ENCODE data around the gene CRAT. TPM values are rescaled to one million over a fixed set of nuclear protein-coding genes. Genes with fewer than 3 reads are reported as not detected.
A peak's percentile ranks its signal among the peaks of the same experiment; 100 is the strongest.
"Not testable (repeated sequence)": the region's sequence is repeated elsewhere in the genome, so short reads cannot be mapped to it uniquely, and the experiment has no call there.

CRAT gene
- total RNA-seq, 1 donor from 2014 or later: 37.4 TPM

GRCh38 chr9:129122133-129122532 lies 11.5 kb upstream of the CRAT start:
- ATAC-seq (no peak), DNase-seq (ENCODE audit: low spot score) (no peak)
- intact Hi-C loops (cut with DNase I): no loop called here

DNA sequence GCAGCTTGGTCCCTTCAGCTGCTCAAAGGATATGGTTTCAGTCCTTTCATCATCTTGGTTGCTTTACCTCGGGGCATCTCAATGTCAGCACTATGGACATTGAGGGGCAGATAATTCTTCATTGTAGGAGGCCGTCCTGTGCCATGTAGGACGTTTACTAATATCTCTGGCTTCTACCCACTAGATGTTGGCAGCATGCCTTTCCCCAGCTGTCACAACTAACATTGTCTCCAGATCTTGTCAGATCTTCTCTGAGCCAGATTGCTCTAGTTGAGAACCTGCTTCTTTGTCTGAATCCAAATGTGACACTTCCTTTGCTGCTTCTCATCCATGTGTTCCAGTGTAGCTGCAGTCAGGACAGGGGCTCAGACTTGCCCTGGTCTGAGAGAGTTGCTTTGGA lies 10.9 kb upstream of the CRAT start:
- intact Hi-C loops (cut with DNase I): no loop called here
- DNase-seq (ENCODE audit: low spot score) (no peak), ATAC-seq (peak; percentile 49)

DNA sequence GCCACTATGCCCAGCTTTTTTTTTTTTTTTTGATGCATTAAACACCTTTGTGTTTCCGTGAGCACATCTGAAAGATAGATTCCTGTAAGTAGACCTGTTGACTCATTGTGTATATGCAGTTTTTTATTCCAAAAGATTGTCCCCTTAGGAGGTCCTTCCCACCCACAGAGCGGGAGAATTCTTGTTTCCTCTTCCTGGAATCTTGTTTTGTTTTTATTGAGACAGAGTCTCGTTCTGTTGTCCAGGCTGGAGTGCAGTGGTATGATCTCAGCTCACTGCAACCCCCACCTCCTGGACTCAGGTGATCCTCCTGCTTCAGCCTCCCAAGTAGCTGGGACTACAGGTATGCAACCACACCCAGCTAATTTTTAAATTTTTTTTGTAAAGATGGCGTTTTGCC lies 8.2 kb upstream of the CRAT start:
- no peak for ATAC-seq
- intact Hi-C loops (cut with DNase I): no loop called here
- DNase-seq (ENCODE audit: low spot score): no peak

DNA sequence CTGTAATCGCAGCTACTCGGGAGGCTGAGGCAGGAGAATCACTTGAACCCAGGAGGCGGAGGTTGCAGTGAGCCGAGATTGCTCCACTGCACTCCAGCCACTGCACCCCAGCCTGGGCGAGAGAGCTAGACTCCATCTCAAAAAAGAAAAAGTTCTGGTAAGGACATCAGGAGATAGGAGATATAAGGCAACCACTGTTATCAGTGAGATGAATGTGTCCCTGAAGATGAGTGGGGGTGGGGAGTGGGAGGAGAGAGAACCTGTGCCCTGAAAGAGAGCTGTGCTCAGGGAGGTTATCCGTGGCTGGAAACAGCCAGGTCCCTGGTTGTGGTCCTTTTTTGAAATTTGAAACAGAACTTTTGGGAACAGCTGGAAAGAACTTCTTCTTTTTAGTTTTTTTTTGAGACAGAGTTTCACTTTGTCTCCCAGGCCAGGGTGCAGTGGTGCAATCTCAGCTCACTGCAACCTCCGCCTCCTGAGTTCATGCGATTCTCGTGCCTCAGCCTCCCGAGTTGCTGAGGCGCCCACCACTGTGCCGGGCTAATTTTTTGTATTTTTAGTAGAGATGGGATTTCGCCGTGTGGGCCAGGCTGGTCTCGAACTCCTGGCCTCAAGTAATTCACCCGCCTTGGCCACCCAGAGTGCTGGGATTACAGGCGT lies 3.2 kb upstream of the CRAT start:
- intact Hi-C loops (cut with DNase I): no loop called here
- ATAC-seq: no peak
- DNase-seq (ENCODE audit: low spot score): no peak

DNA sequence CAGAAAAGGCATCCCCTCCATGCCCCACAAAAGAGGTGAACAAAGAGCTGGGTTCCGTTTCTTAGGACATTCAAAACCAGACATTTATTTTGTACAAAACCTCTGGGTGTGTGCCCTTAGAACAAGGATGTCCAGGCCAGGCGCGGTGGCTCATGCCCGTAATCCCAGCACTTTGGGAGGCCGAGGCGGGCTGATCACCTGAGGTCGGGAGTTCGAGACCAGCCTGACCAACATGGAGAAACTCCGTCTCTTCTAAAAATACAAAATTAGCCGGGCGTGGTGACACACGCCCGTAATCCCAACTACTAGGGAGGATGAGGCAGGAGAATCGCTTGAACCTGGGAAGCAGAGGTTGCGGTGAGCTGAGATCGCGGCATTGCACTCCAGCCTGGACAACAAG lies 1.9 kb upstream of the CRAT start:
- DNase-seq (ENCODE audit: low spot score); ATAC-seq; intact Hi-C loops (cut with DNase I): not testable (repeated sequence)

DNA sequence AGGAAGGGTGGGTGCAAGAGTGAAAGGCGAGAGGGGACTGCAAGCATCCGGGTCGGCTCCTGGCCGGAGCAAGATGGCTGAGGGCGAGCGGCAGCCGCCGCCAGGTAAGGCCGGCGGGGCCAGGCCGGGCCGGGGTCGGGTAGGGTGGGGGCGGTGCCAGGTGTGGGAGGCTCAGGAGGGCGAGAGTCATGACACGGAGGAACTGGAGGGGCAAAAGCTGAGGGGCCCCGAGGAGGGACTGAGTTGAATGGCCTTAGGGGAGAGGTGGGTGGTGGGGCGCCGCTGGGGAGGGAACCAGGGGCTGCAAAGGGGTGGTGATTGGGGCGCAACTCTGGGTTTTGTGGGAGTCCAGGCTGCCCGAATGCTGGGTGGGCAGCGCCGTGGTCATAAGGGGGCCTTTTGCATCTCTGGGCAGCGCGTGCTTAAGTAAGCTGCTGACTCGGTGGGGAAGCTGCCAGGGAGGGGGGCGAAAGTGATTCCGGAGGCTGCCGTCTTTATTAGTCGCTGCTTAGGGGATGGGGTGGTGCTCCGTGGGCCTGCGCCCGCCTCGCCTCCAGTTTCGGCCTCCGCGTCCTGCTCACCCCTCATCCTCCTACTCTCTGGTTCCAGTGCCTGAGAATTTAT lies 1.0 kb upstream of the CRAT start:
- ATAC-seq (peak; percentile 5), DNase-seq (ENCODE audit: low spot score) (no peak)
- intact Hi-C loops (cut with DNase I): no loop called here

- intact Hi-C loops (cut with DNase I): no loop called here
- no peak for DNase-seq (ENCODE audit: low spot score)
- peak; percentile 30 for ATAC-seq
Measured at GRCh38 chr9:129109952-129110739, 447 bp downstream of the CRAT start.

- peak; percentile 27 for ATAC-seq
- no peak for DNase-seq (ENCODE audit: low spot score)
- intact Hi-C loops (cut with DNase I): no loop called here
Measured at GRCh38 chr9:129109537-129109903, 1.1 kb downstream of the CRAT start.

GRCh38 chr9:129108805-129109536 lies 1.6 kb downstream of the CRAT start:
- DNase-seq (ENCODE audit: low spot score): no peak
- intact Hi-C loops (cut with DNase I): no loop called here
- peak; percentile 4 for ATAC-seq

DNA sequence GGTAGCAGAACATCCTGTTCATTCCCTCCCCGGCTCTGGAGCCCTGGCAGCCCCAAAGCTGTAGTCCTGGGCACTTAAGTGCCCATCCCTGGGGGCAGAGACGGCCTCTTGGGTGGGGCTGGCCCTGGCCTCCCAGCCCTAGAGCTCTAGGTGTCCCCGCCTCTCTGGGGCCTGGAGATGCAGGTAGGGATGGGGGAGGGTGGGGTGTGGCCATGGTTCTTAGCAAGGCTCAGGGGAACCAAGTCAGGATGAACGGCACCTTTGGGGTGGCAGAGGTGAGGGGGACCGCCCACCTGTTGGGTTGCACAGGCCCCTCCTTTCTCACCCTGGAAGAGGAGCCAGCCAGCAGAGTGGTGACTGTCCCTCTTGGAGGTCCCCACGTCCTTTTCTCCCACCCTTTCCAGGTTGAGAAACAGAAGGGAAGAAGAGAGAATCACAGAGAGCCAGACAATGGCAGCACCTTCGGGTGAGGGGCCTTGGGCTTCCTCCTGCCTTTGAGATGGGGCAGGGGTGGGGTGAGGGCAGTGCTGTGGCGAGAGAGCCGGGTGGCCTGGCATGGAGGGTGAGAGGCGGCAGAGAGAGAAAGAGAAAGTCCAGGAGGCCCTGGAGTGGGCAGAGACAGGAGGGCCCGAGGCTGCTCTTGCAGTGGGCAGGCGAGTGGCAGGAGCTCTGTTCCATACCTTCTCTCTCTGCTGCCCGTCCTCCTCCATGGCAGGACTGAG lies 2.3 kb downstream of the CRAT start:
- intact Hi-C loops (cut with DNase I): no loop called here
- no peak for ATAC-seq
- no peak for DNase-seq (ENCODE audit: low spot score)

DNA sequence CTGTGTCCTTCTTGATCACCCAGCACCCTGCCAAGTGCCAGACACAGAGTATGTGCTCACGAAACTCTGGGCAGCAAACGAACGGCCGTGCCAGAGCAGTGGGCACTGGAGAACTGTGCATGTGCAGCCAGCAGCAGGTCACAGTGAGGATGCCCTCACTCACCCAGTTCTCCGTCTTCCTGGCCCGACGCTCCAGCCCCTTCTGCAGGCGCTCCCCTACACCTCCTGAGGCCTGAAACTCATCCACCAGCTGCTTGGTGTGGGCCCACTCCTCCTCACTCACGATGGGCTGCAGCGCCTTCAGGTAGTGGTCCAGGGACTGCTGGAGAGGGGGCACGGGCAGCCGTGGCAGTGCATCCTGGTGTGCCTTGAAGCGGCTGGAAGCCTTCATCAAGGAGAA lies 2.9 kb downstream of the CRAT start:
- intact Hi-C loops (cut with DNase I): no loop called here
- no peak for ATAC-seq
- no peak for DNase-seq (ENCODE audit: low spot score)

DNA sequence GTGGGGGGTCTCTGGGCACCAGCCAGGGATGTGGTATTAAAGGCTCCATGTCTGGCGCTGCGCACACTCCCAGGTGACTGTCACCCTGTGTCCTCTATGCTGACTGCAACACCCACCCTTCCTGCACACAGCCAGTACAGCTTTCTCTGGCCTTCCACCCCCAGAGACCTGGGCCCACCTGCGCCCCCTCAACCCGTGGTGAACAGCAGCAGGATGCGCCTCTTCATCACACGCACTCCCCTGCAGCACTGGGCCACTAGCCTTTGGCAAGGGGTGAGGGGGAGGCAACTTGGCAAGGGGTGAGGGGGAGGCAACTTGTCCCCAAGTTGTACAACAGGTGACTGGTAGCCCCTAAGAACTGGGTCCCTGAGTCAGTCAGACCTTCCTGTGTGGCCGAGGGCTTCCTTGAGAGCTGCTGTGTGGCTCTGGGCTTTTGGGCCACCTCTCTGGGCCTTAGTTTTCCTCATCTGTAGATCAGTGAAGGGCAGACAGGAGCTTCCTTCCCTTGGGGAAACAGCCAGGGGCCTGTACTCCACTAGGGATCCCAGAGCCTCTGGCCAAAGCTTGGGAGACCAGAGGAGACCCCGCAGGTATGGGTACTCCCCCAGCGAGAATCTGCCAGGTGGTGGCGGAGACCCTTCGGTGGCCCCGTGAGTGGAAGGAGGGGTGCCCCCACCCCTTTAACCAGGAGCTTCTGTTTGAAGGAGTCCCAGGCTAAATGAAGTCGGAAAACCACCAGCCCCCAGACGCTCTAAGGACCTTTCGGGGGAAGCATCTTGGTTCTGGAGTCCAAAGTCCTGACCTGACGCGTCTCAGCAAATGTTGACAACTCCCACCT lies 4.5 kb downstream of the CRAT start:
- no peak for ATAC-seq
- no peak for DNase-seq (ENCODE audit: low spot score)
- intact Hi-C loops (cut with DNase I): no loop called here

GRCh38 chr9:129104051-129104450 lies 6.5 kb downstream of the CRAT start:
- intact Hi-C loops (cut with DNase I): no loop called here
- DNase-seq (ENCODE audit: low spot score) (no peak), ATAC-seq (no peak)

DNA sequence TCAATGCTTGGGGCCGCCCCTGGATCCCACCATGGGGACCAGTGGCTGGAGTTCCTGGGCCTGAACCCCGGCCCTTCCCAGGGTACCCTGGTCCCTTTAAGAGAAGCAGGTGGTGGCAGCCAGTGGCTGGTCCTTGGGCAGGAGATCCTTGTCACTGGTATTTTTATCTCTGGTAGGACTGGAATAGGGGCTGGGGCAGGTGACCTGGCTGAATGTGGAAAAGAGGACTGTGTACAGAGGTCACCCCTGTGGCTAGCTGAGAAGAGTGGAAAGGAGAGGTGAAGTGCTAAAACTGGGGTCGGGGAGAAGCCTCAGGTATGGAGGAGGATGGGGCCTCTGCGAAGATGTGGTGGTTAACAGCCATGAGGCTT lies 7.0 kb downstream of the CRAT start:
- intact Hi-C loops (cut with DNase I): no loop called here
- ATAC-seq (peak; percentile 3), DNase-seq (ENCODE audit: low spot score) (no peak)

DNA sequence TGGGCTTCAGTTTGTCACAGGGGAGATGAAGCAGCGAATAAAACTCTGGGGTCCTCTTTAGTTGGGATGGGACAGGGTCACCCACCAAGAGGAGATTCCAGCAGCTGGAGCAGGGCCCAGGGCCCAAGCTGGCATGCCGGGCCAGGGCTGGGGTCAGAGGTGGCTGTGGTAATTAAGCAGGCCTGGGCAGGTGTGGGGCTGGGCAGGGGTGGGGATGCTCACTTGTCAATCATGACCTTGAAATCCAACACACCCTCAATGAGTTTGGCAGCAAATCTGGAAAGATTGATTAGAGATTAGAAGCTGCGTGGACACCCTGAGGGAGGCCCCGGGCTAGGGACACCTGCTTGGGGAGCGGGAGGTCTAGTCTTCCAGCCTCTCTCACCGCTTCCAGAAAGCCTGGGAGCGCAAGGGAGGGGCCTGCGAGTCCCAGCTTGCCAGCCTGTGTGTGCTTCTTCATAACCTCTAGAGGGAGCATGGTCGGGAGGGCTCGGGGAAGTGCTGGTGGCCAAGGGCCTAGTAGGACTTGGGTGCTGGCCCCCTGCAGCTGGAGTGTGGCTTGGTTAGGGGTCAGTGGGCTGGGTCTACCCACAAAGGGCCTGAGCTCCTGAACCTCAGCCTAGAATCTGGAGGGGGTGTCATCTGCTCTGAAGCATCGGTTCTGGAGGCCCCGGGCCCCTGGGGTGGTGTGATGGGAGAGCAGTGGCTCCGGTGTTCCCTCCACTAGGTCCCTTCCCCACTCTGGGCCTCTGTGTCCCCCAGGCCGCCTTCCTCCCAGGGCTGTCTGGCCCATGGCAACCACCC lies 7.6 kb downstream of the CRAT start:
- DNase-seq (ENCODE audit: low spot score): no peak
- intact Hi-C loops (cut with DNase I): no loop called here
- peak; percentile 52 for ATAC-seq

DNA sequence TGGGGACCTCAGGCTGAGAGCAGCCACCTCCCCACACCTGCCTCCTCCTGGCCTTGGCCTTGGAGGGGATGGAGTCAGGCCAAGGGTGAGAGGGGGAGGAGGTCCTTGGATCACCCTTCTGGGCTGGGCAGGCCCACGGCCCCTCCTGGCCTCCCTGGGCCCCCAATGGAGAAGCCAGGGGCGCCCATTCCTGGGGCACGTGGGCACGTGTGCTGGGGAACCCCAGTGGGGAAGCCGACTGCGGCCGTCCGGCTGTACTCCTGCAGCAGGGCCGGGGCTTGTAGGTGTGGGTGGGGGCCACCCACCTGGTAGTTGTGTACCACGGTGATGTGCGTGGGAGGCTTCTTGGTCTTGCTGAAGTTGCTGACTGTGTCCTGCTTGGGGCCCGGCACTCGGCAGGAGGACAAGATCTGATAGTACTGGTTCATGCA lies 8.5 kb downstream of the CRAT start:
- intact Hi-C loops (cut with DNase I): no loop called here
- no peak for DNase-seq (ENCODE audit: low spot score)
- no peak for ATAC-seq

DNA sequence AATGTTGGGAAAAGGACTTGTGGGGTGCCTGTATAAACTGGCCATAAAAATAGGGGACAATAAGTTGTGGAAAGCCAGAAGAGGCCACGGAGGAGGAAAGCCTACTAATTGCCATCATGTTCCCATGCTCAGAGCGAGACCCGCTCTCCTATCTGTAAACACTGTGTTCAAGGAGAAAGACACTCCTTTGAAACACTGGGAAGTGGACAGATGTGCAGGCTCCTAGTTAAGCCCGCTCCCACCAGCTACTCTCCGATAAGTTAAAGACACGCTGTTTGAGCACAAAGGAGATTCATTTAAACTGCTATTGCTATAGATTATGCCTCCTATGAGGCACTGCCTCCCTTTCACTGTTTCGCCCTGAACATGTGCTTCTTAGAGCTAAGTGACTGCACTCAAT lies 9.3 kb downstream of the CRAT start:
- DNase-seq (ENCODE audit: low spot score): no peak
- intact Hi-C loops (cut with DNase I): no loop called here
- no peak for ATAC-seq
